Measurements from ENCODE around the gene HS1BP3.

Gene HS1BP3

GRCh38 chr2:20596973-20597859, 53.7 kb downstream of the HS1BP3 start:
- DNase-seq: peak; percentile 49

GRCh38 chr2:20596193-20596972, 54.5 kb downstream of the HS1BP3 start:
- DNase-seq: peak; percentile 4

GRCh38 chr2:20595439-20596192, 55.3 kb downstream of the HS1BP3 start:
- DNase-seq: no peak

- no peak for DNase-seq
Measured at GRCh38 chr2:20594957-20595356, 55.9 kb downstream of the HS1BP3 start.

- DNase-seq: peak; percentile 34
Measured at GRCh38 chr2:20594048-20594750, 56.7 kb downstream of the HS1BP3 start.

GRCh38 chr2:20593072-20594034, 57.5 kb downstream of the HS1BP3 start:
- DNase-seq: peak; percentile 95

GRCh38 chr2:20592106-20593071, 58.5 kb downstream of the HS1BP3 start:
- peak; percentile 24 for DNase-seq

GRCh38 chr2:20590704-20591515, 60.0 kb downstream of the HS1BP3 start:
- no peak for DNase-seq

GRCh38 chr2:20589975-20590703, 60.8 kb downstream of the HS1BP3 start:
- DNase-seq: no peak

GRCh38 chr2:20588918-20589871, 61.7 kb downstream of the HS1BP3 start:
- no peak for DNase-seq

GRCh38 chr2:20585710-20586594, 64.9 kb downstream of the HS1BP3 start:
- no peak for DNase-seq

- DNase-seq: no peak
Measured at GRCh38 chr2:20585359-20585709, 65.6 kb downstream of the HS1BP3 start.

- peak; percentile 34 for DNase-seq
Measured at GRCh38 chr2:20584399-20585358, 66.2 kb downstream of the HS1BP3 start.

- no peak for DNase-seq
Measured at GRCh38 chr2:20584045-20584398, 66.9 kb downstream of the HS1BP3 start.

- no peak for DNase-seq
Measured at GRCh38 chr2:20583425-20583881, 67.4 kb downstream of the HS1BP3 start.

All from DMS53 (cell line).